BLaER1 treated with 17β-estradiol and CSF1 and Interleukin-3, amounts not matched to agents 10 nM and 100 nM (cell line): ENCODE data around the gene SH3GL1.

Experiments
- H3K27ac ChIP-seq, 11 experiments: shearing (Covaris generic); formaldehyde crosslinking; 2 replicates each; pipeline ENCODE4 v1.8.1; 2022
- H3K27me3 ChIP-seq, 11 experiments: shearing (Covaris generic); formaldehyde crosslinking; 2 replicates each; pipeline ENCODE4 v1.8.1; 2022
- H3K36me3 ChIP-seq, 11 experiments: shearing (Covaris generic); formaldehyde crosslinking; 2 replicates each; pipeline ENCODE4 v1.8.1; 2022
- H3K4me1 ChIP-seq, 10 experiments: shearing (Covaris generic); formaldehyde crosslinking; 2 replicates each; pipeline ENCODE4 v1.8.1; 2022
- H3K4me2 ChIP-seq, 11 experiments: shearing (Covaris generic); formaldehyde crosslinking; 2 replicates each; pipeline ENCODE4 v1.8.1; 2022
- H3K4me3 ChIP-seq, 10 experiments: shearing (Covaris generic); formaldehyde crosslinking; 2 replicates each; pipeline ENCODE4 v1.8.1; 2022
- H3K9ac ChIP-seq, 11 experiments: shearing (Covaris generic); formaldehyde crosslinking; 2 replicates each; pipeline ENCODE4 v1.8.1; 2022
- H3K9me3 ChIP-seq, 11 experiments: shearing (Covaris generic); formaldehyde crosslinking; replicated peaks in 1 of 11; 2 replicates each; pipeline ENCODE4 v1.8.1; 2022
- H4K20me1 ChIP-seq, 11 experiments: shearing (Covaris generic); formaldehyde crosslinking; 2 replicates each; pipeline ENCODE4 v1.8.1; 2022
- Cebpa-rat ChIP-seq, 11 experiments: shearing (Covaris generic); IDR thresholded peaks; 2 replicates each; pipeline ENCODE4 v1.8.1; 2022

SH3GL1 gene

DNA sequence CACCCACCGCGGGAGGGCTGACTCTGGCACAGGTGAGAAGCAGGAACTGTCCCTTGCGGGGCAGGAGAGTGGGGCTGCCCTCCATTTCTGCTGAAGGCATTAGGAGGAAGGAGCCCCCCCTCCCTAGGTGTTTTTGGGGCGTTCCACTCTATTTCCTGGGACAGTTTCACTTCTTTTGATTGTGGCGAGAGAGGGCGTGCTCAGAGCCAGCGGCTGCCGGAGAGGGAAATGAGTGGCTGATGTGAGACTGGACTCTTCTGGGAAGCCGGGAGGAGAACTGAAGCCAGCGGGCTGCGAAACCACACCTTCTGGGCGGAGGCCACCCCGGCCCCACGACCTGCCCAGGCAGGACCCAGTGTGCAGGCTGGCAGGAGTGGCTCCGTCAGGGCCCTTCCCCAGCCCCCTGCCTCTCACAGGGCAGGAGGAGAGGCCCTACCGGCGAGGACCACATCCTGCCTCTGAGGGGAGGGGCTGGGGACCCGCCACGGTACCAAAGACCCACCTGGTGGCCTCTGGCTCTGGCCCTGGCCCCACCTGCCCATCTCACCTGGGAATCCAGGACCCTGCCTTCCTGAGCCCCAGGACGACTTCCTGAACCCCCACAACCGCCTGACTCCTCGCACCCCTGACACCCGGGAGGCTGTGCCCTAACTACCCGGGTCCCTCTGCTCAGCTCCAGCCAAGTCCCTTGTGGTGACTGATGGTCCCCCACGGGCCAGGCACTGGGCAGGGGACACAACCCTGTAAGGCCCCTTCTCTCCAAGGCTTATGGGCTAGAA is 31.0 kb downstream of the SH3GL1 start:
- peak overlapping the region; percentile 63 to 82 (median 78) for H3K9ac ChIP-seq

DNA sequence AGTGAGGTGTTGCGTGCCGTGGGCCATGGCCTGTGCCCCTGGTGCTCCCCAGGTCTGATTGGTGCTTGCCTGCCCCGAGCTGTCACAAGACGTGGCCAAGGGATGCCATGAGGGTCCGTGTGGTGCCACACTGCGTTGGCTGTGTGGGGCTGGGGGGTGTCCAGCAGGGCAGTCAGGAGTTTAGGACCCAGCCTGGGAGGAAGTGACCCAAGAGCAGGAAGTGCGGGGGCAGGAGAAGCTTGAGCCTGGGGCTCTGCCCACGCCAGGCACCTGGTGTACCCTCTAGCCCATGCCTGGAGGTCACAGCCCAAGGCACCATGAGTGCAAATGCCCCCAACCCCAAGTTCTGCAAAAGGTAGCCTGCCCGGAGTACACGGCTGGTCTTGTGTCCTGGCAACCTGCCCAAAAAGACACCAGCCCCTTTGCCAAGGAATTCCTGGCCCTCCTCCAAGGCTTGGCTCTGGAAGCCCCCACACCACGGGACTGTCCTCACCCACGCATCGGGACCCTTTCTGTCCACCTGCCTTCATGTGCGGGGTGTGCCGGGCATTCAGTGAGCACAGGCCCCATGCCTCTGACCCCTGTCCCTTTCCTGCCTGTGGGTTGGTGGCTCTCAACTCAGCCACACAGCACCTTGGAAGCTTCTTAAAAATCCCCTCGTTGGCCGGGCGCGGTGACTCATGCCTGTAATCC is 32.1 kb downstream of the SH3GL1 start:
- Histone ChIP-seq H3K36me3 (peaks cover 34 to 72% (median 52%) of the 10 kb centered on the region in 11 experiments), H3K4me3 (peak overlapping the region in 7 of 10 experiments; percentile 23 to 57 (median 33); a peak in 10 of 20 replicates), H3K27ac (peak overlapping the region; percentile 12 to 92 (median 86); a peak in 21 of 22 replicates), H4K20me1 (peaks cover 77 to 99% (median 93%) of the 10 kb centered on the region in 11 experiments), H3K4me2 (peak overlapping the region; percentile 96 to 100 (median 99)), H3K4me1 (peaks cover 62 to 81% (median 78%) of the 10 kb centered on the region in 10 experiments), H3K9ac (peak overlapping the region; percentile 47 to 80 (median 78); a peak in 20 of 22 replicates), H3K27me3 (no peaks in the 10 kb centered on the region), H3K9me3 (no peaks in the 10 kb centered on the region)
- TF ChIP-seq Cebpa-rat (IDR thresholded peaks at IDR 0.05), result no peak

More for the DNA sequence above, 31.0 kb downstream of the SH3GL1 start:
- Histone ChIP-seq H3K27ac (peak overlapping the region; percentile 67 to 92 (median 86)), H4K20me1 (peaks cover 84 to 99% (median 94%) of the 10 kb centered on the region in 11 experiments), H3K4me3 (peak overlapping the region; percentile 42 to 66 (median 50)), H3K27me3 (no peaks in the 10 kb centered on the region), H3K36me3 (peaks cover 23 to 61% (median 41%) of the 10 kb centered on the region in 11 experiments), H3K9me3 (no peaks in the 10 kb centered on the region), H3K4me1 (peaks cover 72 to 91% (median 89%) of the 10 kb centered on the region in 10 experiments), H3K4me2 (peak overlapping the region; percentile 96 to 100 (median 99))
- TF ChIP-seq Cebpa-rat (IDR thresholded peaks at IDR 0.05), result no peak

DNA sequence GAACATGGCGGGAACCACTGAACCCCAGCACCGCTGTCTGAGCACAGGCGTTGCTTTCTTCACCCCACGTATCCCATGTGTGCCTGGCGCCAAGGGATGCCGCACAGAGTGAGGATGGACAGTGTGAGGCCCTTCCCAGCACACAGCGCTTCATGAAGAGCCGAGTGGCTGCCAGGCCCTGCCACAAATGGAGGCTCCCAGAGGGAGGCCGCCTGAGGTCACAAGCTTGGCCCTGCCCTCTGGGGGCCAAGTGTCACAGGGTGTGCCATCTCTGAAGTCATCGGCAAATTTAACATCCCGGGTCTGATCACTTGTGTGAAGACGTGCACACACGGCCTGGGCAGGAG is 32.6 kb downstream of the SH3GL1 start:
- no peak for TF ChIP-seq Cebpa-rat (IDR thresholded peaks at IDR 0.05)
- Histone ChIP-seq H3K4me3 (peak overlapping the region in 5 of 10 experiments; percentile 23 to 57 (median 33); a peak in 7 of 20 replicates), H3K27ac (peak overlapping the region; percentile 12 to 92 (median 86); a peak in 21 of 22 replicates), H3K27me3 (no peaks in the 10 kb centered on the region), H3K4me1 (peaks cover 57 to 75% (median 73%) of the 10 kb centered on the region in 10 experiments), H3K9me3 (no peaks in the 10 kb centered on the region), H3K9ac (peak overlapping the region; percentile 47 to 80 (median 78); a peak in 20 of 22 replicates), H3K36me3 (peaks cover 39 to 73% (median 56%) of the 10 kb centered on the region in 11 experiments), H4K20me1 (peaks cover 72 to 99% (median 93%) of the 10 kb centered on the region in 11 experiments), H3K4me2 (peak overlapping the region; percentile 96 to 100 (median 99))

- Histone ChIP-seq H3K4me3 (no peak overlapping the region; a peak in 1 of 20 replicates), H3K4me1 (peaks cover 52 to 71% (median 69%) of the 10 kb centered on the region in 10 experiments), H3K36me3 (peaks cover 43 to 74% (median 56%) of the 10 kb centered on the region in 11 experiments), H3K9me3 (no peaks in the 10 kb centered on the region), H4K20me1 (peaks cover 68 to 99% (median 93%) of the 10 kb centered on the region in 11 experiments), H3K27ac (peak overlapping the region in 9 of 11 experiments; percentile 81 to 92 (median 86); a peak in 14 of 22 replicates), H3K4me2 (peak overlapping the region; percentile 96 to 100 (median 99)), H3K9ac (peak overlapping the region in 9 of 11 experiments; percentile 14 to 80 (median 76); a peak in 13 of 22 replicates), H3K27me3 (no peaks in the 10 kb centered on the region)
- no peak for TF ChIP-seq Cebpa-rat (IDR thresholded peaks at IDR 0.05)
Observed at GRCh38 chr19:4367336-4367723, 33.0 kb downstream of the SH3GL1 start.

- peak overlapping the region in 6 of 11 experiments; percentile 11 to 92 (median 88); a peak in 7 of 22 replicates for H3K27ac ChIP-seq
Observed at GRCh38 chr19:4366666-4367335, 33.5 kb downstream of the SH3GL1 start.

GRCh38 chr19:4365791-4366665 is 34.3 kb downstream of the SH3GL1 start:
- Histone ChIP-seq H3K4me3 (no peak overlapping the region), H3K9me3 (no peaks in the 10 kb centered on the region), H3K9ac (peak overlapping the region in 10 of 11 experiments; percentile 4 to 48 (median 28); a peak in 9 of 22 replicates), H3K36me3 (peaks cover 55 to 74% (median 60%) of the 10 kb centered on the region in 11 experiments), H3K27ac (peak overlapping the region in 8 of 11 experiments; percentile 6 to 47 (median 24); a peak in 8 of 22 replicates), H3K4me2 (peak overlapping the region in 6 of 11 experiments; percentile 3 to 42 (median 26); a peak in 10 of 22 replicates), H4K20me1 (peaks cover 56 to 99% (median 86%) of the 10 kb centered on the region in 11 experiments), H3K4me1 (peaks cover 39 to 58% (median 56%) of the 10 kb centered on the region in 10 experiments), H3K27me3 (no peaks in the 10 kb centered on the region)
- TF ChIP-seq Cebpa-rat (IDR thresholded peaks at IDR 0.05), result no peak

More at GRCh38 chr19:4366666-4367335, 33.5 kb downstream of the SH3GL1 start:
- H3K9me3 ChIP-seq, result no peaks in the 10 kb centered on the region
- no peak overlapping the region for H3K4me3 ChIP-seq
- peak overlapping the region in 9 of 11 experiments; percentile 6 to 80 (median 48); a peak in 9 of 22 replicates for H3K9ac ChIP-seq
- peaks cover 47 to 66% (median 64%) of the 10 kb centered on the region in 10 experiments for H3K4me1 ChIP-seq
- TF ChIP-seq Cebpa-rat (IDR thresholded peaks at IDR 0.05), result no peak
- H3K36me3 ChIP-seq, result peaks cover 48 to 74% (median 56%) of the 10 kb centered on the region in 11 experiments
- peak overlapping the region in 8 of 11 experiments; percentile 3 to 100 (median 98); a peak in 8 of 22 replicates for H3K4me2 ChIP-seq
- peaks cover 62 to 99% (median 93%) of the 10 kb centered on the region in 11 experiments for H4K20me1 ChIP-seq
- H3K27me3 ChIP-seq, result no peaks in the 10 kb centered on the region

DNA sequence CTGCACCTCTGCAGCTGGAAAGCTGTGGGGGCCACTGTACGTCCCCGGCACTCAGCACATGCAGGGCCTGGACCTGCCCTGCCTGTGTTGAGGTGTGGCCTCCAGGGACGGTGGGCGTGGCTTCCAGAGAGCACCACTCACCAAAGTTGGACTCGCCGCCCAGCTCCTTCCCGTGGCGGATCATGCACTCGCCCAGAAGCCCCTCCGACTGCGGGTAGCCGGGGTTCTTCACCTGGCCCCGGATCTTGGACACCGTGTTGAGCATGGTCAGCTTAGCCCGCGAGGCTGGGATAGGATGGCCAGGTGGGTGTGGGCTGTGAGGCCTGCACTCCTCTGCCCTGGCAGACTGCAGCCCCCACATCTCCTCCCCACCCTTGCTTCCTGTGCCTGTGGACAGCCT is 35.0 kb downstream of the SH3GL1 start:
- Histone ChIP-seq H3K4me2 (peak overlapping the region in 4 of 11 experiments; percentile 19 to 42 (median 34); a peak in 7 of 22 replicates), H3K9ac (peak overlapping the region in 5 of 11 experiments; percentile 14 to 46 (median 29); a peak in 2 of 22 replicates), H3K4me1 (peaks cover 33 to 51% (median 49%) of the 10 kb centered on the region in 10 experiments), H3K4me3 (no peak overlapping the region), H3K27ac (peak overlapping the region in 4 of 11 experiments; percentile 8 to 47 (median 24); a peak in 4 of 22 replicates), H3K9me3 (no peaks in the 10 kb centered on the region), H4K20me1 (peaks cover 56 to 99% (median 86%) of the 10 kb centered on the region in 11 experiments), H3K36me3 (peaks cover 56 to 78% (median 67%) of the 10 kb centered on the region in 11 experiments), H3K27me3 (no peaks in the 10 kb centered on the region)
- TF ChIP-seq Cebpa-rat (IDR thresholded peaks at IDR 0.05), result no peak
